GM12878 (cell line): ENCODE measurements around the gene CAPN3. TPM values are rescaled to one million over a fixed set of nuclear protein-coding genes. Genes with fewer than 3 reads are reported as not detected.

Experiments
- ATAC-seq: fragments of 200-7000 bp; cut with Tn5 transposase; 3 replicates; pipeline ENCODE4 v1.9.1; 2020; ENCODE audit warnings: mild to moderate bottlenecking, moderate library complexity
- BruUV-seq: library from RNA; stranded (reverse); fragments of 400-500 nt; replicated peaks from 2 replicates; lab custom pipeline; 2021; lab: Mats Ljungman, UMichigan
- CTCF ChIA-PET: fragments of 300-600 bp; sonication (Branson Sonifier 250); formaldehyde crosslinking; extraction: SDS; loops from one replicate; lab custom pipeline; 2021; ENCODE audit warnings: inconsistent platforms; lab: Yijun Ruan, JAX
- POLR2A ChIA-PET: fragments of 350-600 bp; formaldehyde crosslinking; extraction: SDS; loops from one replicate; lab custom pipeline; 2021; ENCODE audit warnings: inconsistent platforms; lab: Charles Lee
- RAD21 ChIA-PET: fragments of 300-600 bp; sonication (Branson Sonifier 250); formaldehyde crosslinking; loops from one replicate; lab custom pipeline; 2023; ENCODE audit warnings: antibody characterized with exemption; ENCODE audit not compliant: unreplicated experiment; lab: Charles Lee
- SMC1A ChIA-PET: fragments of 300-600 bp; sonication (Branson Sonifier 250); formaldehyde crosslinking; loops from one replicate; lab custom pipeline; 2023; ENCODE audit not compliant: unreplicated experiment, uncharacterized antibody; lab: Charles Lee
- DNase-seq: peaks from one replicate; pipeline ENCODE4 v3.0.0-alpha.2; 2011; ENCODE audit warnings: low read depth, low spot score
- FAIRE-seq: peaks from 3 replicates; lab custom pipeline; 2011; peaks lifted over from hg19 to GRCh38; lab: Jason Lieb, UNC
- H2AFZ ChIP-seq: 2 replicates; pipeline ENCODE4 v1.6.0; 2011; ENCODE audit warnings: low read depth, low read length, control low read depth; ENCODE audit not compliant: control insufficient read depth
- H3K27ac ChIP-seq: 2 replicates; pipeline ENCODE4 v1.5.1; 2011; ENCODE audit warnings: control low read depth; ENCODE audit not compliant: control insufficient read depth, insufficient read depth
- H3K27me3 ChIP-seq, 2 experiments: replicated peaks in 1 of 2; 2 replicates each; pipeline versions ENCODE4 v1.6.0 to v1.6.1; 2011; ENCODE audit warnings: low read length in 1 of 2; ENCODE audit not compliant: control insufficient read depth in 2 of 2, insufficient read depth in 2 of 2
- H3K36me3 ChIP-seq, 2 experiments: 2 replicates each; pipeline ENCODE4 v1.5.1; 2011; ENCODE audit warnings: low read length in 1 of 2; ENCODE audit not compliant: control insufficient read depth in 2 of 2, insufficient read depth in 2 of 2
- H3K4me1 ChIP-seq: 2 replicates; pipeline ENCODE4 v1.6.1; 2011; ENCODE audit warnings: mild to moderate bottlenecking, low read length, moderate library complexity, mixed read lengths; ENCODE audit not compliant: control insufficient read depth, insufficient read depth
- H3K4me2 ChIP-seq: 2 replicates; pipeline ENCODE4 v1.6.0; 2011; ENCODE audit warnings: control low read depth; ENCODE audit not compliant: control insufficient read depth, insufficient read depth
- H3K4me3 ChIP-seq: fragments of 200-600 bp; sonication (generic); 2 replicates; pipeline ENCODE4 v1.5.1; 2016
- H3K79me2 ChIP-seq: 2 replicates; pipeline ENCODE4 v1.6.0; 2011; ENCODE audit warnings: low read length; ENCODE audit not compliant: control insufficient read depth, insufficient read depth
- H3K9ac ChIP-seq: 2 replicates; pipeline ENCODE4 v1.8.0; 2011; ENCODE audit warnings: low read length, control low read depth, mixed read lengths; ENCODE audit not compliant: control insufficient read depth, insufficient read depth
- H3K9me3 ChIP-seq: replicated peaks from 3 replicates; pipeline ENCODE4 v1.5.1; 2011; ENCODE audit warnings: mild to moderate bottlenecking, low read length; ENCODE audit not compliant: control insufficient read depth, insufficient read depth
- H4K20me1 ChIP-seq: 2 replicates; pipeline ENCODE4 v1.6.0; 2011; ENCODE audit not compliant: control insufficient read depth, insufficient read depth
- BHLHE40 ChIP-seq, 2 experiments: fragments of 450-650 bp in 1 of 2; IDR thresholded peaks; 2 replicates each; pipeline ENCODE4 v1.6.1; 2011 to 2017; ENCODE audit warnings: low read depth in 2 of 2, borderline replicate concordance in 1 of 2, improper control_type of control experiment in 1 of 2, low read length in 1 of 2, mild to moderate bottlenecking in 1 of 2
- CREB1 ChIP-seq: IDR thresholded peaks from 2 replicates; pipeline ENCODE4 v1.6.1; 2012; ENCODE audit warnings: low read depth, mild to moderate bottlenecking, inconsistent platforms
- ETV6 ChIP-seq, 2 experiments: fragments of 450-650 bp in 1 of 2; IDR thresholded peaks in 1 of 2; conservative IDR thresholded peaks in 1 of 2; 2 replicates each; pipeline ENCODE4 v1.6.1; 2014; ENCODE audit warnings: antibody characterized with exemption in 1 of 2, borderline replicate concordance in 1 of 2, low read depth in 1 of 2, mild to moderate bottlenecking in 1 of 2, moderate library complexity in 1 of 2
- GABPA ChIP-seq: IDR thresholded peaks from 2 replicates; pipeline ENCODE4 v1.6.1; 2014; ENCODE audit warnings: antibody characterized with exemption, low read depth, mild to moderate bottlenecking, inconsistent platforms
- KAT2A ChIP-seq: conservative IDR thresholded peaks from 2 replicates; pipeline ENCODE4 v1.6.1; 2011; ENCODE audit warnings: low read depth, low read length; ENCODE audit not compliant: control insufficient read depth
- NFYB ChIP-seq: IDR thresholded peaks from 2 replicates; pipeline ENCODE4 v1.6.1; 2011; ENCODE audit warnings: low read depth, mild to moderate bottlenecking, low read length, improper control_type of control experiment, moderate library complexity; ENCODE audit not compliant: insufficient read depth
- POLR2AphosphoS5 ChIP-seq: IDR thresholded peaks from 2 replicates; pipeline ENCODE4 v1.6.1; 2011; ENCODE audit warnings: mild to moderate bottlenecking, low read length, inconsistent platforms
- RCOR1 ChIP-seq: conservative IDR thresholded peaks from 2 replicates; pipeline ENCODE4 v1.6.1; 2012; ENCODE audit warnings: low read depth, low read length, improper control_type of control experiment
- SIX5 ChIP-seq: IDR thresholded peaks from 2 replicates; pipeline ENCODE4 v1.6.1; 2011; ENCODE audit warnings: mild to moderate bottlenecking, low read depth, low read length, moderate library complexity; ENCODE audit not compliant: severe bottlenecking
- SREBF2 ChIP-seq: IDR thresholded peaks from 2 replicates; pipeline ENCODE4 v1.6.1; 2012; ENCODE audit warnings: mild to moderate bottlenecking, low read length
- STAT3 ChIP-seq: IDR thresholded peaks from 2 replicates; pipeline ENCODE4 v1.6.1; 2011; ENCODE audit warnings: low read depth, low read length, improper control_type of control experiment
- TCF7 ChIP-seq: IDR thresholded peaks from 2 replicates; pipeline ENCODE4 v1.6.1; 2014; ENCODE audit warnings: antibody characterized with exemption, borderline replicate concordance
- ZNF24 ChIP-seq: fragments of 450-650 bp; IDR thresholded peaks from 2 replicates; pipeline ENCODE4 v1.6.1; 2017; ENCODE audit warnings: antibody characterized with exemption, mild to moderate bottlenecking
- ZNF274 ChIP-seq: IDR thresholded peaks from one replicate; pipeline ENCODE4 v1.8.0; 2011; ENCODE audit not compliant: insufficient read length, insufficient read depth
- whole genome bisulfite sequencing: methylation state at CpG from one replicate; pipeline ENCODE4 v1.1.6; 2016; ENCODE audit warnings: low lambda C conversion rate; ENCODE audit not compliant: insufficient replicate concordance, insufficient coverage; ENCODE audit errors: missing lambda C conversion rate; 5-methylcytosine and 5-hydroxymethylcytosine counted together
- in situ Hi-C: fragments of 300-500 bp; cut with MboI; formaldehyde crosslinking; loops from 9 replicates; pipeline ENCODE4 v1.14.3; 2018; ENCODE audit warnings: mixed read lengths
- intact Hi-C: fragments of 100-400 bp; cut with micrococcal nuclease; formaldehyde crosslinking; loops from one replicate; pipeline ENCODE4 v1.14.2; 2022; ENCODE audit not compliant: unreplicated experiment
- polyA plus RNA-seq, 11 experiments: library from polyadenylated mRNA; depleted of rRNA in 4 of 11; unstranded in 6 of 11; stranded (reverse) in 5 of 11; fragments of >200 nt; fragmentation: Nextera tagmentation in 4 of 11; fragmentation: Illumina TruSeq in 1 of 11; extraction: Ambion mirVana in 4 of 11; extraction: Trizol in 1 of 11; gene quantifications; 1 replicate in 1 of 11; 2 replicates in 10 of 11; pipeline versions ENCODE4 v1.2.1 to v1.2.3, GENCODE V29; 2011 to 2016; ENCODE audit warnings: inconsistent platforms in 2 of 11, missing spikeins in 2 of 11, low read depth in 1 of 11
- total RNA-seq, 4 experiments: library from RNA; depleted of rRNA in 3 of 4; stranded (reverse); fragments of >200 nt in 3 of 4; fragmentation: Illumina TruSeq in 1 of 4; extraction: Trizol in 1 of 4; gene quantifications; 2 replicates each; pipeline versions ENCODE4 v1.2.1 to v1.2.3, GENCODE V29; 2013 to 2021
- TF ChIP-seq, protein P1 (sequence below): fragments of 450-650 bp; IDR thresholded peaks from 2 replicates; pipeline ENCODE4 v1.6.1; 2016; ENCODE audit warnings: mild to moderate bottlenecking
- TF ChIP-seq, protein P2 (sequence below): IDR thresholded peaks from 2 replicates; pipeline ENCODE4 v1.6.1; 2012; ENCODE audit warnings: mild to moderate bottlenecking, low read depth, low read length
- TF ChIP-seq, protein P3 (sequence below): fragments of 450-650 bp; formaldehyde crosslinking; IDR thresholded peaks from 2 replicates; pipeline ENCODE4 v1.5.0; 2022; ENCODE audit warnings: mild to moderate bottlenecking, missing genetic modification characterization

Gene CAPN3
- total and polyA plus RNA-seq, 10 of the 15 experiments (the other 5 are each of a cell fraction or from before 2014, with no cell fraction given): 1.1 to 3.8 (median 2.4) TPM

DNA sequence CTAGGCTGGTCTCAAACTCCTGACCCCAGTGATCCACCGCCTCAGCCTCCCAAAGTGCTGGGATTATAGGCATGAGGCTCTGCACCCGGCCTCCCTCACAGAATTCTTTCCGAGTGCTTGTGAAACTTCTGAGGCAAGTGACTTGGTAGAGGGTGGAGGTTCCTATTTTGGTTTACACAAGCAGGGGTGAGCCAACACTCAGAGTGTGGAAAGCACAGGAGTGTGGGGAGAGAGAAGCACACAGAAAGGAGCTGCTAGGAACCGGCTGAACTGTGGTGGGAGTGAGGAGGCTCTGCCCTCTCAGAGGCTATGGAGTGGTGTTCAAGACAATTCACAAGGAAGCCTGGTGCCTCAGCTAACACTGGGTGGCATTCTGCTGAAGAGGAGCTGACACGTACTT is 7.7 kb downstream of the CAPN3 start:
- no TSS peak for BruUV-seq
- CTCF ChIA-PET: interaction anchor here (2.0 kb wide), 1 partner anchor 18 kb away, joined by 9 read pairs; no protein-coding TSS in a partner anchor
- POLR2A ChIA-PET: no interaction called here

More for the DNA sequence above, 7.7 kb downstream of the CAPN3 start:
- no peak overlapping the region for H2AFZ ChIP-seq
- no peak for FAIRE-seq
- H3K4me1 ChIP-seq: no peaks in the 10 kb centered on the region
- no peaks in the 10 kb centered on the region for H3K9me3 ChIP-seq
- no peaks in the 10 kb centered on the region for H3K79me2 ChIP-seq
- in situ Hi-C loops: no loop called here
- no peak overlapping the region for H3K4me3 ChIP-seq
- no peak overlapping the region for H3K27ac ChIP-seq
- no peak overlapping the region for H3K4me2 ChIP-seq
- no peak overlapping the region for H3K9ac ChIP-seq
- H4K20me1 ChIP-seq: no peaks in the 10 kb centered on the region
- H3K36me3 ChIP-seq: no peaks in the 10 kb centered on the region
- RAD21 ChIA-PET: no interaction called here
- no peak for TF ChIP-seq TCF7
- TF ChIP-seq RCOR1: no peak
- TF ChIP-seq, protein P1, sequence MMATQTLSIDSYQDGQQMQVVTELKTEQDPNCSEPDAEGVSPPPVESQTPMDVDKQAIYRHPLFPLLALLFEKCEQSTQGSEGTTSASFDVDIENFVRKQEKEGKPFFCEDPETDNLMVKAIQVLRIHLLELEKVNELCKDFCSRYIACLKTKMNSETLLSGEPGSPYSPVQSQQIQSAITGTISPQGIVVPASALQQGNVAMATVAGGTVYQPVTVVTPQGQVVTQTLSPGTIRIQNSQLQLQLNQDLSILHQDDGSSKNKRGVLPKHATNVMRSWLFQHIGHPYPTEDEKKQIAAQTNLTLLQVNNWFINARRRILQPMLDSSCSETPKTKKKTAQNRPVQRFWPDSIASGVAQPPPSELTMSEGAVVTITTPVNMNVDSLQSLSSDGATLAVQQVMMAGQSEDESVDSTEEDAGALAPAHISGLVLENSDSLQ: no peak
- no peak for TF ChIP-seq POLR2AphosphoS5
- TF ChIP-seq, protein P2, sequence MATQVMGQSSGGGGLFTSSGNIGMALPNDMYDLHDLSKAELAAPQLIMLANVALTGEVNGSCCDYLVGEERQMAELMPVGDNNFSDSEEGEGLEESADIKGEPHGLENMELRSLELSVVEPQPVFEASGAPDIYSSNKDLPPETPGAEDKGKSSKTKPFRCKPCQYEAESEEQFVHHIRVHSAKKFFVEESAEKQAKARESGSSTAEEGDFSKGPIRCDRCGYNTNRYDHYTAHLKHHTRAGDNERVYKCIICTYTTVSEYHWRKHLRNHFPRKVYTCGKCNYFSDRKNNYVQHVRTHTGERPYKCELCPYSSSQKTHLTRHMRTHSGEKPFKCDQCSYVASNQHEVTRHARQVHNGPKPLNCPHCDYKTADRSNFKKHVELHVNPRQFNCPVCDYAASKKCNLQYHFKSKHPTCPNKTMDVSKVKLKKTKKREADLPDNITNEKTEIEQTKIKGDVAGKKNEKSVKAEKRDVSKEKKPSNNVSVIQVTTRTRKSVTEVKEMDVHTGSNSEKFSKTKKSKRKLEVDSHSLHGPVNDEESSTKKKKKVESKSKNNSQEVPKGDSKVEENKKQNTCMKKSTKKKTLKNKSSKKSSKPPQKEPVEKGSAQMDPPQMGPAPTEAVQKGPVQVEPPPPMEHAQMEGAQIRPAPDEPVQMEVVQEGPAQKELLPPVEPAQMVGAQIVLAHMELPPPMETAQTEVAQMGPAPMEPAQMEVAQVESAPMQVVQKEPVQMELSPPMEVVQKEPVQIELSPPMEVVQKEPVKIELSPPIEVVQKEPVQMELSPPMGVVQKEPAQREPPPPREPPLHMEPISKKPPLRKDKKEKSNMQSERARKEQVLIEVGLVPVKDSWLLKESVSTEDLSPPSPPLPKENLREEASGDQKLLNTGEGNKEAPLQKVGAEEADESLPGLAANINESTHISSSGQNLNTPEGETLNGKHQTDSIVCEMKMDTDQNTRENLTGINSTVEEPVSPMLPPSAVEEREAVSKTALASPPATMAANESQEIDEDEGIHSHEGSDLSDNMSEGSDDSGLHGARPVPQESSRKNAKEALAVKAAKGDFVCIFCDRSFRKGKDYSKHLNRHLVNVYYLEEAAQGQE: no peak
- TF ChIP-seq, protein P3, sequence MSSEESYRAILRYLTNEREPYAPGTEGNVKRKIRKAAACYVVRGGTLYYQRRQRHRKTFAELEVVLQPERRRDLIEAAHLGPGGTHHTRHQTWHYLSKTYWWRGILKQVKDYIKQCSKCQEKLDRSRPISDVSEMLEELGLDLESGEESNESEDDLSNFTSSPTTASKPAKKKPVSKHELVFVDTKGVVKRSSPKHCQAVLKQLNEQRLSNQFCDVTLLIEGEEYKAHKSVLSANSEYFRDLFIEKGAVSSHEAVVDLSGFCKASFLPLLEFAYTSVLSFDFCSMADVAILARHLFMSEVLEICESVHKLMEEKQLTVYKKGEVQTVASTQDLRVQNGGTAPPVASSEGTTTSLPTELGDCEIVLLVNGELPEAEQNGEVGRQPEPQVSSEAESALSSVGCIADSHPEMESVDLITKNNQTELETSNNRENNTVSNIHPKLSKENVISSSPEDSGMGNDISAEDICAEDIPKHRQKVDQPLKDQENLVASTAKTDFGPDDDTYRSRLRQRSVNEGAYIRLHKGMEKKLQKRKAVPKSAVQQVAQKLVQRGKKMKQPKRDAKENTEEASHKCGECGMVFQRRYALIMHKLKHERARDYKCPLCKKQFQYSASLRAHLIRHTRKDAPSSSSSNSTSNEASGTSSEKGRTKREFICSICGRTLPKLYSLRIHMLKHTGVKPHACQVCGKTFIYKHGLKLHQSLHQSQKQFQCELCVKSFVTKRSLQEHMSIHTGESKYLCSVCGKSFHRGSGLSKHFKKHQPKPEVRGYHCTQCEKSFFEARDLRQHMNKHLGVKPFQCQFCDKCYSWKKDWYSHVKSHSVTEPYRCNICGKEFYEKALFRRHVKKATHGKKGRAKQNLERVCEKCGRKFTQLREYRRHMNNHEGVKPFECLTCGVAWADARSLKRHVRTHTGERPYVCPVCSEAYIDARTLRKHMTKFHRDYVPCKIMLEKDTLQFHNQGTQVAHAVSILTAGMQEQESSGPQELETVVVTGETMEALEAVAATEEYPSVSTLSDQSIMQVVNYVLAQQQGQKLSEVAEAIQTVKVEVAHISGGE: no peak
- no peak for TF ChIP-seq BHLHE40 (IDR thresholded peaks at IDR 0.05; ENCODE audit: borderline replicate concordance in 1 of 2, low read depth in 2 of 2, low read length in 1 of 2)
- TF ChIP-seq SREBF2: no peak
- no peak for TF ChIP-seq ZNF24
- no peak for TF ChIP-seq GABPA
- no peak for TF ChIP-seq STAT3
- TF ChIP-seq ETV6 (conservative IDR thresholded peaks at IDR 0.05 in 1 of 2, IDR thresholded peaks at IDR 0.05 in 1 of 2; ENCODE audit: borderline replicate concordance in 1 of 2, low read depth in 1 of 2): no peak
- no peak for TF ChIP-seq KAT2A
- TF ChIP-seq SIX5: no peak
- TF ChIP-seq ZNF274: no peak
- no peak for TF ChIP-seq NFYB
- no peak for TF ChIP-seq CREB1
- WGBS: 77% methylated on average over 5 of the region's 5 CpGs
- no peak for ATAC-seq
- SMC1A ChIA-PET: interaction anchor here (0.7 to 1.1 kb wide), 3 partner anchors 18 to 178 kb away, joined by 3 to 4 read pairs (median 3); no protein-coding TSS in a partner anchor
- intact Hi-C loops: no loop called here
- no peak for DNase-seq
- H3K27me3 ChIP-seq: no peaks in the 10 kb centered on the region
